NCI-H2196 treated with DMSO at 0.1 percent for 48 hours (cell line): ENCODE measurements around the gene B4GALNT2.

Source experiments
- DNase-seq: peaks from one replicate; lab custom pipeline; 2025; ENCODE audit not compliant: unreplicated experiment; lab: John Stamatoyannopoulos, UW

Gene B4GALNT2

DNA sequence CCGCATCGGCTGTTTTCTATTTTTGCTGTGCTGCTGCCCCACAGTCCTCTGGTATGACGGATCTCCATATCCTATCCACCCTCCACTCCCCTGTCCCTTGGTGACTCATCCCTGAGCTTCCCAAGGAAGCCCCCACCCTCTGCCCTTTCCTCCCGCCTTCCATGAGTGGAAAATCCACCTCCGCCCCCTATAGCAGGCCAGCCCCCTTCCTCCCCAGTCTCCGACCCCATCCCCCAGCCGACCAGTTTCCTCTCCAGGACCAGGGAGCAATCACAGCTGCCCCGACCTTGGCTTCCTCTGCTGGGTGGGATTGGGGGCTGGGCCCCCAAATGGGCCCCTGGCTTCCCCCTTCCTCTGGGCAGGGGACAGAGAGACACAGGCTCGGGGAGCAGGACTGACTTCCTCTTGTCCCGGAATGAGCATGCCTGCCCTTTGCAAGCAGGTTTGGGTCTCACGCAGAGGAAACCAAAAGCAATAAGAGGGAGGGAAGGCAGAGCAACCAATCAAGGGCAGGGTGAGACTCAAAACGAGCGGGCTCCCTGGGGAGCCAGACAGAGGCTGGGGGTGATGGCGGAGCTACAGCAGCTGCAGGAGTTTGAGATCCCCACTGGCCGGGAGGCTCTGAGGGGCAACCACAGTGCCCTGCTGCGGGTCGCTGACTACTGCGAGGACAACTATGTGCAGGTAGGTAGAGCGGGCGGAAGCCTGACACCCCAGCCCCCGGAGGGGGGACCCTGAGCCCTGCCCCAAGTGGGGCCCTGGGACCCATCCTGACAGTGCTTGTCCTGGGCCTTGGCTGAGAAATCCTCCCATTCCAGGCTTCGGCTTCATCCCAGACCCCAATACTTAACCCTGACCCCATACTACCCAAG, 77.8 kb downstream of the B4GALNT2 start, which contains the start of the genes ABI3 and GNGT2:
TSS of gene ABI3 (plus strand) at position 550 of the 872 bp plus-strand sequence. CDS start at position 568, 18 bp downstream.
TSS of gene GNGT2 (minus strand) at position 417 of the 872 bp plus-strand sequence. CDS start 3,152 bp downstream, outside the sequence.
- no peak for DNase-seq

DNA sequence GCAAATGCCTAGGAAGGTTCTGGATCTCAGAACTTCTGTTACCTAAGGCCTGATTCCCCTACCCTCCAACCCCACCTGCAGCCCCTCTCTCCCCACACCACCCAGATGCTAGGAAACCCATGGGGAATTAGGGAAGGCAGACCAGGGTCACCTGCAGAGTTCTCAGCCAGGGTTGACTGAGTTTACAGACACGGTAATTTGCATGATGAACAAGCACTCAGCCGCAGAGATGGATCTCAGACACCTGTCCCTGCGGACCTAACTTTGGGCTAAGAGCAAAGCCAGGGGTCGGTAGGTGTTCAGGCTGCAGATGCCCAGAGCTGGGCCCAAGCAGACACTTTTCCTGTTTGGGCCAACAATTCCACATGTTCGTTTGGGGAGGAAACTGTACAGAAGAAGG, 80.8 kb downstream of the B4GALNT2 start:
- no peak for DNase-seq

GRCh38 chr17:49213847-49214246, 81.3 kb downstream of the B4GALNT2 start:
- no peak for DNase-seq

DNA sequence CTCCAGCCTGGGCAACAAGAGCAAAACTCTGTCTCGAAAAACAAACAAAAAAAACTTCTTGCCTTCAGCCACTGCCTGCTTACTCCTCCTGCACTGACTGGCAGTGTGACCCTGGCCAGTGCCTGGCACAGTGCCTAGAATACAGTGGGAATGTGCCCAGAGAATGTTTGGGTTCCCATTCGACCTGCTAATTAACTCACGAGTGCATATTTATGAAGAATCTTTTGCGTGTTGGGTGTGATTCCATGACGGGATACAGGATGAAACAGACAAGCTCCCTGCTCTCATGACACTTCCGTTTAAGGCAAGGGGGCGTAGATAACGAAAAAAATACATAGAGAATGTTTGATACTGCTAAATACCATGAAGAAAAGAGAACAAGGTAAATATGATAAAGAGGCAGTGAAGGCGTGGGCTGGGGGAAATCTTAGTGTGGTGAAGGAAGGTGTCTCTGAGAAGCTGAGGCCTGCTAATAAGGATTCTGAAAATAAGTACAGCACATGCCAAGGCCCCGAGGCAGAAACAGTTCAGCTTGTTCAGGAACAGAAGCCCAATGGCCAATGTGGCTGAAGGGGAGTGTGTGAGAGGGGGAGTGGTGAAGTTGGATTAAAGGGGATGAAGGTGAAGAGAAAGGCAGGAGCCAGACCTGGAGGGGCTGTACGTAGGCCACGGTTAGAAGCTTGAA, 82.2 kb downstream of the B4GALNT2 start:
- no peak for DNase-seq

DNA sequence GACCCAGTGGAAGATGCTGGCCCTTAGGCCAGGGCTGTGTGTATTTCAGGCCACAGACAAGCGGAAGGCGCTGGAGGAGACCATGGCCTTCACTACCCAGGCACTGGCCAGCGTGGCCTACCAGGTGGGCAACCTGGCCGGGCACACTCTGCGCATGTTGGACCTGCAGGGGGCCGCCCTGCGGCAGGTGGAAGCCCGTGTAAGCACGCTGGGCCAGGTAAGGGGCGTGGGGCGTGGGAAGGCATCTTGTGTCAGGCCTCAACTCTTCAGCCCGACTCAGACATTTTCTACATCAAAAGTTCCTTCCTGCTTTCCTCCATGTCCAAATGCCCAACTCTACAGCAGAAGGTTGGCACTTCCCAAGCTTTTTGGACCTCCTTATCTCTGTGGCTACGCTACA, 83.9 kb downstream of the B4GALNT2 start:
- no peak for DNase-seq

GRCh38 chr17:49216953-49217650, 84.5 kb downstream of the B4GALNT2 start:
- no peak for DNase-seq

- DNase-seq = no peak
Measured at GRCh38 chr17:49217651-49218413, 85.3 kb downstream of the B4GALNT2 start.

GRCh38 chr17:49218941-49219913, 86.7 kb downstream of the B4GALNT2 start:
- no peak for DNase-seq

DNA sequence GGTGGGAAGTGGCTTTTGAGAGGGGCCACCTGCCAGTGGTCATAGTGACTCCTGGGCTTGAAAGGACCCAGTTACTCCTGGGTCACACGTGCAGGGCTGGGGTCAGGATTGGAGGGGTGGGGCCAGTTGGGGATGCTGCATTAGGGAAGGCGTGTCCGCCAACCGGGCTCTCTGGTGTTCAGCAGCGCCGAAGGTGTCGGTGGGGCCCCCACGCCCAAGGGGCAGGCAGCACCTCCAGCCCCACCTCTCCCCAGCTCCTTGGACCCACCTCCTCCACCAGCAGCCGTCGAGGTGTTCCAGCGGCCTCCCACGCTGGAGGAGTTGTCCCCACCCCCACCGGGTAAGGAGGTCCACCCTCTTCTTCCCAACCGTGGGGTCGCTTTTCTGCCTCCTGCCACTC, 87.4 kb downstream of the B4GALNT2 start:
- DNase-seq = no peak

DNA sequence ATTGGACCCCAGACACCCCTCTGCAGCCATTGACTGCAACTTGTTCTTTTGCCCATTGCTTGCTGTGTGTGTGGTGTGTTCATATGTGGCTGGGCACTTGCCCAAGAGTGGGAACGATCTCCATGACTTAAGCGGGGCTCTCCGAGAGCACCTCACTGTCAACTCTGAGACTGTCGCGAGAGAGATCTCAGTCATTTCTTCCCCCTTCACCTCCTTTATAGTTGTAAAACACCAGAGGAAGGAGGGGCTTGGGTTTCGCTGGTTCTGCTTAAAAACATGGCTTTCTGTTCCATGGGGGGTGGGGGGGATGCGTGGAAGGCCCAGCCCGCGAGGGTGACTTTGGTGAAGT, 90.6 kb downstream of the B4GALNT2 start:
- DNase-seq = no peak

DNA sequence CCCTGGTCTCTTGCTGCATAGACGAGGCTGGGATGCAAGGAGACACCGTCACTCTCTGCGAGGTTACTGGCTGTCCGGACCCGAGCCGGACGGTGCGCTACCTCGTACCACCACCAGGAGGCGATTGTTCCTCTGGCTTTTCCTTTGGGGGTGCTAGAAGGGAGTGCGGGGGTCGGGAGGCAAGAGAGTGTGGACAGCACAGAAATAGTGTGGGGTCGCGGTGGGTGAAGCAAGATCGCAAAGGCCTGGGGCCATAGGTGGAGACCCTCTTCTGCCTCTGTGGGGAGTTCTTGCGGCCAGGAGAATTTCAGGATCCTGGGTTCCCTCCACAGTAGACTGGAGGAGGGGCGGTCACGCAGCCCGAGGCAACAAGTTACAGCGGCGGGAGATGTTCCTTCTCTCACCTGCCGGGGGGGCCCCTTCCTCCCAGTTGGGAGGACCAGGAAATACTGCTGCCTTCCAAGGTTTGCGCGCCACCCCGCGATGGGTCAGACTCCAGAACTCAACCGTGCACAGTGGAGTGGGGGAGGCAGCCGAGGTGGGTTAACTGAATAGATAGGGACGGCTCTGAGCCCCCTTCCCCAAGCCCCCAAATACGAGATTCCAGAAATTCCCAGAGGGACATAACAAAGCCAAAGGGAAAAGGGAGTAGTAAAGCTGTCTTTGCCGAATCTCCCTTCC, 91.1 kb downstream of the B4GALNT2 start:
- DNase-seq = peak; percentile 42

- DNase-seq = peak; percentile 20
Measured at GRCh38 chr17:49224198-49224996, 91.8 kb downstream of the B4GALNT2 start.

DNA sequence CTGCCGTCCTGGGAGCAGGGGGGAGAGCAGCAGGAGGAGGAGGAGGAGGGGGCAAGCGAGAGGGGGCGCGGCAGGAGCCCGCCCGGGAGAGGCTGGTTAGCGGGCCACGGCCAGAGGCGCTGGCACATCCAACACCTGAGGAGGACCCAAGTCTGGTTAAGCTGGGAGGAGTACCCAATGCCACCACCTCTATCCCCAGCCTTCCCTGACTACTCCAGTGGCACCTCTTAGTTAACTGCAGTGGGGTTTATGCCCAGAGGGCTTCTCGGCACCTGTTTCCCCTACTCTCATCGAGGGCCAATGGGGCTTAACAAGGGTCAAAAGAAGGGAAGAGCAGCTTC, 92.4 kb downstream of the B4GALNT2 start:
- DNase-seq = no peak

- no peak for DNase-seq
Measured at GRCh38 chr17:49225554-49226236, 93.1 kb downstream of the B4GALNT2 start.
